HUES6 (cell line): ENCODE data around the gene SSX2IP.
A peak's percentile ranks its signal among the peaks of the same experiment; 100 is the strongest.
"Not testable (repeated sequence)": the region's sequence is repeated elsewhere in the genome, so short reads cannot be mapped to it uniquely, and the experiment has no call there.

ENCODE experiments used
- H3K27ac ChIP-seq: 2 replicates; pipeline ENCODE4 v1.7.0; 2013; ENCODE audit warnings: low read depth, mild to moderate bottlenecking, low read length, inconsistent platforms
- H3K27me3 ChIP-seq: 2 replicates; pipeline ENCODE4 v1.6.1; 2013; ENCODE audit warnings: low read length; ENCODE audit not compliant: control insufficient read depth, insufficient read depth
- H3K36me3 ChIP-seq: 2 replicates; pipeline ENCODE4 v1.6.1; 2013; ENCODE audit warnings: low read length; ENCODE audit not compliant: control insufficient read depth, insufficient read depth
- H3K4me1 ChIP-seq: 2 replicates; pipeline ENCODE4 v1.6.1; 2013; ENCODE audit warnings: low read length; ENCODE audit not compliant: control insufficient read depth, insufficient read depth
- H3K4me3 ChIP-seq: 2 replicates; pipeline ENCODE4 v1.5.1; 2013; ENCODE audit warnings: low read depth, low read length
- H3K9ac ChIP-seq: one replicate; pipeline ENCODE4 v1.6.1; 2013; ENCODE audit warnings: mild to moderate bottlenecking, low read length
- H3K9me3 ChIP-seq: 2 replicates; pipeline ENCODE4 v1.6.1; 2013; ENCODE audit warnings: low read depth, low read length; ENCODE audit not compliant: control insufficient read depth, insufficient read depth

The SSX2IP gene

GRCh38 chr1:84639731-84640130 lies 50.5 kb downstream of the SSX2IP start:
- H3K36me3 ChIP-seq, H3K4me3 ChIP-seq, H3K27me3 ChIP-seq, H3K9ac ChIP-seq, H3K27ac ChIP-seq, H3K9me3 ChIP-seq, H3K4me1 ChIP-seq: not testable (repeated sequence)

- no peaks in the 10 kb centered on the region for H3K36me3 ChIP-seq
- peaks cover 14% of the 10 kb centered on the region for H3K4me1 ChIP-seq
- H3K9ac ChIP-seq, result no peak overlapping the region
Observed at GRCh38 chr1:84635429-84635828, 54.8 kb downstream of the SSX2IP start.

DNA sequence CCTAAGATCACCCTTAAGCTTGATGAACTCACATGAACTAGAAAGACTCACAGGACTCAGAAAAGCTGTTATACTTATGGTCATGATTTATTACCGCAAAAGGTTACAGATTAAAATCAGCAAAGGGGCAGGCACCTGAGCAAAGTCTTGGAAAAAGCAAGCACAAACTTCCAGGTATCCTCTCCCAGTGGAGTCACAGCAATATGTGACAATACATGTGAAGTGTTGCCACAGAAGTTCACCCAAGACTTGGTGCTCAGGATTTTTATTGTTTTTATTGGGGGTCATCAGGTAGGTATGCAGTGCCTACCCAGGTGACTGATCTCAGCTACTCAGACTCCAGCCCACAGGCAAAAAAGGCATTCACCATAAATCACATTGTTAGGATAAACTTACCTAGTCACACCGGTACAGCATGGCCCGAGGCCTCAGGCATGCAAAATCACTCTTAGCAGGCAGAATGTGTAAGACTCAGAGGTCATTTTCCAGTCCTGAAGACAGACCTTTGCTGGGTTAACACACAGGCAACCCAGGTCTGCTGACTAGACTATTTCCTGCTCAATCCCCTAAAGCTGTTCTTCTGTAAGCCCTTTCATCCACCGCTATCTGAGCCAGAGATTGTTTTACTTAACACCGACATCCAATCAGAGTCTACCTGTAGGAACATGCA lies 55.6 kb downstream of the SSX2IP start:
- no peaks in the 10 kb centered on the region for H3K36me3 ChIP-seq
- no peak overlapping the region for H3K4me3 ChIP-seq
- no peak overlapping the region for H3K9ac ChIP-seq
- H3K4me1 ChIP-seq, result peaks cover 14% of the 10 kb centered on the region
- H3K27me3 ChIP-seq, result no peaks in the 10 kb centered on the region
- no peak overlapping the region for H3K27ac ChIP-seq
- peaks cover 10% of the 10 kb centered on the region; the same call in 1 of the 2 replicates for H3K9me3 ChIP-seq

More at GRCh38 chr1:84635429-84635828, 54.8 kb downstream of the SSX2IP start:
- no peak overlapping the region for H3K4me3 ChIP-seq
- no peak overlapping the region for H3K27ac ChIP-seq
- no peaks in the 10 kb centered on the region for H3K27me3 ChIP-seq
- H3K9me3 ChIP-seq, result peaks cover 10% of the 10 kb centered on the region; the same call in 1 of the 2 replicates

DNA sequence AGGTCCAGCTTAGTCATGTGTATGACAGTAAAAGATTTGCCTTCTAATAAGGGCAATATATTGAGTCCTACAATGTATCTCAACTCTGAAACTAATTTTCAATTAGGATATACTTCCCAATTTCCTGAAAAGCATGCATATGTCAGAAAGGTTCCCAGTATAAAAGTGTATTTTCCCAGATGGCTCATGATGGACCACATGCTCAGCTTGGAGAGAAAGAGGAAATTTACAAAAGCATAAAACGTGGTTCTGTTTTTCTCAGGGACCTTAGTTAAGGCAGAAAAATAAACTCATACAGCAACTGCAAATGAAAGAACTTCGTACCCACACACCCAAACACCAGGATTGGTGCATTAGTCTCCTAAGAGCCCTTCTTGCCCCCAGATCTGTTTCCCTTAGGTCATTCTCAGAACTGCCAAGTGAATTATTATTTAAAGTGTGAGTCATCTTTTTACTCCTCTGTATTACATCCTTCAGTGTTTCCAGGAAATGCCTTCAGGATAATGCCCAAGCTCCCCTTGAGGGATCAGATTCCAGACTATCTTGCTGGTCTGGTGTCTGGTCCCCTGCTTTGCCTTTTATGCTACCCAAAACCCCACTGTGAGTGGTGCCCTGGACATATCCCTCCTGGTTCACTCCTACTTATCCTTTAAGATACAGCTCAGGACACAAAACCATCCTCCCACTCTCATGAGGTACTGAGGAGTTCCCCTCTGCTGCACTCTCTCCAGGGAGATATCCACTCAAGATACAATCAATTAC lies 57.4 kb downstream of the SSX2IP start:
- no peak overlapping the region for H3K27ac ChIP-seq

DNA sequence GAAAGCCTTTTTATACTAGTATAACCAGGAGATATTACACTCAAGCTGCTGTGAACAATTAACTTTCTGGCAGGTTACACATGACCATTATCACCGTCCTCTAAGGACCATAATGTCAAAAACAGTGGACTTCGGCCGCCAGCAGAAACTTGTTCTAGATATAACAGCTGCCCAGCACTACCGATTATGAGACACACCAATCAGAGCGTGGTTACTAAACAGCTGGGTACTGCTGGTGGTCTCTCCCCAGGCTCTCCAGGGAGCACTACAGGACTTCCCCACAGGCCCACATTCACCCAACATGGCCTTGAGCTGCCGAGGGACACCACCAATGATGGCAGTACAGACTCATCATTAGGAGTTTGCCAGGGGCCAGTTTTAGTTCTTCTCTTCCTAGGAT lies 58.1 kb downstream of the SSX2IP start:
- Histone ChIP-seq H3K4me3 (no peak overlapping the region), H3K9me3 (peaks cover 10% of the 10 kb centered on the region; the same call in 1 of the 2 replicates), H3K27ac (no peak overlapping the region), H3K36me3 (no peaks in the 10 kb centered on the region), H3K9ac (no peak overlapping the region), H3K27me3 (no peaks in the 10 kb centered on the region), H3K4me1 (peaks cover 14% of the 10 kb centered on the region)

More for the DNA sequence above, 57.4 kb downstream of the SSX2IP start:
- H3K36me3 ChIP-seq, result no peaks in the 10 kb centered on the region
- no peaks in the 10 kb centered on the region for H3K27me3 ChIP-seq
- H3K4me1 ChIP-seq, result peaks cover 14% of the 10 kb centered on the region
- H3K4me3 ChIP-seq, result no peak overlapping the region
- H3K9me3 ChIP-seq, result peaks cover 10% of the 10 kb centered on the region; the same call in 1 of the 2 replicates
- H3K9ac ChIP-seq, result no peak overlapping the region

DNA sequence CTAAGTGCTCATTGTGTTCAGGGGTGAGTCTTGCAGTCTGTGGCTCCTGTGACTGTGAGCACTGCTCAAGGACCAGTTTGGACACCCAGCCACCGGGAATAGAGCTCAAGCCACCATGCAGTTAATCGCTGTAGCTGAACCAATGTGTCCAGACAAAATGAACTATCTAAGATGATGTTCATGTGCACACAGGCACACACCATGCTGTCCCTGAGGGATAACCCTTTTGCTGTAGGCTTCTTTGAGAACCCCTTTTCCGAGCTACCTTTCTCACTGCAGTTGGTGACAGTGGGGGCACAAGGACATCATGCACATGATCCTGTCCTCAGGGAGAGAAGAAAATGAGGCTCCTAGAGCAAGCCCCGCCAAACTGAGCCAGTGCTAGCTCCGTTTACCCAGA lies 65.4 kb downstream of the SSX2IP start:
- no peak overlapping the region for H3K27ac ChIP-seq
- H3K4me3 ChIP-seq, result no peak overlapping the region
- no peaks in the 10 kb centered on the region for H3K36me3 ChIP-seq
- no peaks in the 10 kb centered on the region for H3K4me1 ChIP-seq
- no peak overlapping the region for H3K9ac ChIP-seq
- H3K27me3 ChIP-seq, result no peaks in the 10 kb centered on the region
- no peaks in the 10 kb centered on the region for H3K9me3 ChIP-seq

DNA sequence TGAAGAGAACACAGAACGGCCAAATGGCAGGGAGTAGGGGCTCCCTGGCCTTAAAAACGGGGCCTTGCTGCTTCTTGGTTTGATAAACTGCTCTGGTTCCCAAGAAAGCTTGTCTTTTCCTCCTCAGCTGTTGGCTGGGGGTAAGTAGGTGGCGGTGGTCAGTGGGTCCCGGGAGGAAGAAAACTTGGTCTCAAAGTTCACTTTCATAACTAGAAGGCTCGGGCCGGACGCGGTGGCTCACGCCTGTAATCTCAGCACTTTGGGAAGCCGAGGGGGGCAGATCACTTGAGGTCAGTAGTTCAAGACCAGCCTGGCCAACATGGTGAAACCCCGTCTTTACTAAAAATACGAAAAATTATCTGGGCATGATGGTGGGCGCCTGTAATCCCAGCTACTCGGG lies 68.7 kb downstream of the SSX2IP start:
- no peak overlapping the region for H3K4me3 ChIP-seq
- no peaks in the 10 kb centered on the region for H3K36me3 ChIP-seq

GRCh38 chr1:84620720-84621313 lies 69.4 kb downstream of the SSX2IP start:
- Histone ChIP-seq H3K27me3 (no peaks in the 10 kb centered on the region), H3K4me3 (peak overlapping the region; percentile 74), H3K27ac (no peak overlapping the region), H3K9me3 (no peaks in the 10 kb centered on the region), H3K9ac (peak overlapping the region; percentile 70), H3K36me3 (no peaks in the 10 kb centered on the region), H3K4me1 (peaks cover 4% of the 10 kb centered on the region)

More for the DNA sequence above, 68.7 kb downstream of the SSX2IP start:
- Histone ChIP-seq H3K4me1 (peaks cover 4% of the 10 kb centered on the region), H3K27me3 (no peaks in the 10 kb centered on the region), H3K9me3 (no peaks in the 10 kb centered on the region), H3K27ac (no peak overlapping the region), H3K9ac (no peak overlapping the region)

DNA sequence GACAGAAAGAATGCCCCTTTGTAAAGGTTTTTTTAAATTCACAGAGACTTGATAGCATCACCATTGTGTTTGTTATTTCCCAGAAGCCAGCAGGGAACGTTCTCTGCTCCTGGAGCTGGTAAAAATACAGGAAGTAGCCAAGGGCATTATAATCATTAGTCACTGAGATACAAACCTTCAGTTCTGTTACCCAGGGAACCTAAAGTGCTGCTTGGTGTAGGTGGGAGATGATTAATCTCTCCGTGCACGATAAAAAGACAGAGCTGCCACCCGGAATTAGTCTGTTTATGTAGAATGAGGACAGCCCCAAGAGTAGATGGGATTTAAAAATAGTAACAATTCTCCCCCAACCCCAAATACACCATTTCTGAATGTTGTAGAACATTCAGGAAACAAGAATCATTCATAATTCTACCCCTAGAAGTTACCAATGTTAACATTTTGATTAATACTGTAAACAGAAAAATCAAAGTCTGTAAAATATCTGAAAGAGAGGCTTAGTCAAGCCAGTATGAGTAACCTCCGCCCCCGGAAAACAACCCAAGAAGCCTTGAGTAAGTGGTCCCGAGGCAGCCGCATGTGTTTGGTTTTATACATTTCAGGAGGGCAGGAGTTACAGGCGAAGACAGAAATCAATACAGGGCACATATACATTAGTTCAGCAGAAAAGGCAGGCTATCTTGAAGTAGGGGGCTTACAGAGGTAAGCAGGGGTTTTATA lies 70.7 kb downstream of the SSX2IP start:
- no peak overlapping the region for H3K9ac ChIP-seq
- peaks cover 4% of the 10 kb centered on the region for H3K4me1 ChIP-seq
- H3K4me3 ChIP-seq, result no peak overlapping the region
- H3K27me3 ChIP-seq, result no peaks in the 10 kb centered on the region
- peaks cover 5% of the 10 kb centered on the region for H3K9me3 ChIP-seq
- no peaks in the 10 kb centered on the region for H3K36me3 ChIP-seq
- no peak overlapping the region for H3K27ac ChIP-seq

DNA sequence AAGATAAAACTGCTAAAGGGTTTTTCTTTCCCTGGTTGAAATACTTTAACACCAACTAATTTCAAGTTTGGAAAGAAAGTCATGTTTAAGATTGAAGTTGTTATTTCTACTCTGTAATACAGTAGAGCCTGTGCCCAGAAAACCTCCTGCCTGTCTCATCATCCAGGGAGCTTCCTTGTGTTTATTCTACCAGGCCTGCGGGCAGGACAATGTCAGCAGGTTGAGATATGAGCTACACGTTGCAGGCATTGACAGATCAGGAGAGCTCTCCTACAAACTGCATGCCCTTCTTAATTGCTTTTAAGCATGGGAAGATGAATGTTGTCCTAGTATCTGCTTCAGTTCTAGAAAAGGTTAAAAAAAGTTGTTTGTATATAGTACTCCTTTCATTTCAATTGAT lies 72.9 kb downstream of the SSX2IP start:
- Histone ChIP-seq H3K4me1 (peaks cover 4% of the 10 kb centered on the region), H3K36me3 (no peaks in the 10 kb centered on the region), H3K9me3 (peaks cover 26% of the 10 kb centered on the region), H3K4me3 (no peak overlapping the region), H3K9ac (no peak overlapping the region), H3K27me3 (no peaks in the 10 kb centered on the region), H3K27ac (no peak overlapping the region)
